ENCODE measurements around the gene CEPT1.

GRCh38 chr1:111183308-111184069 lies 43.5 kb downstream of the CEPT1 start:
- TF ChIP-seq CTCF (IDR thresholded peaks at IDR 0.05) (no peak), POLR2A (IDR thresholded peaks at IDR 0.05) (no peak)

All from lower leg skin (tissue), 3 donors.